K562 (cell line): ENCODE data around the gene VAMP8. TPM values are rescaled to one million over a fixed set of nuclear protein-coding genes. Genes with fewer than 3 reads are reported as not detected.

Source experiments
- CTBP1 ChIP-seq: fragments of 450-650 bp; IDR thresholded peaks from 2 replicates; pipeline ENCODE4 v1.6.1; 2016; ENCODE audit warnings: borderline replicate concordance
- EHMT2 ChIP-seq: fragments of 450-650 bp; IDR thresholded peaks from 2 replicates; pipeline ENCODE4 v1.6.1; 2018; ENCODE audit warnings: antibody characterized with exemption
- HMG20B ChIP-seq: fragments of 250-450 bp; sonication (Bioruptor Pico); IDR thresholded peaks from 2 replicates; pipeline ENCODE4 v1.5.0; 2021; ENCODE audit warnings: mild to moderate bottlenecking
- JUND ChIP-seq, 2 experiments: IDR thresholded peaks; 2 replicates in 1 of 2; 3 replicates in 1 of 2; pipeline ENCODE4 v1.6.1; 2011; ENCODE audit warnings: borderline replicate concordance in 2 of 2, low read depth in 2 of 2, low read length in 2 of 2, improper control_type of control experiment in 1 of 2, missing biosample characterization in 1 of 2, missing genetic modification characterization in 1 of 2, missing genetic modification reagents in 1 of 2
- MAFF ChIP-seq: IDR thresholded peaks from 2 replicates; pipeline ENCODE4 v1.6.1; 2012; ENCODE audit warnings: low read length, improper control_type of control experiment
- MYC ChIP-seq, 2 experiments: fragments of 250-450 bp in 1 of 2; sonication (Bioruptor Pico) in 1 of 2; IDR thresholded peaks; 2 replicates each; pipeline versions ENCODE4 v1.5.1 to v1.6.1; 2012 to 2021; ENCODE audit warnings: low read depth in 2 of 2, borderline replicate concordance in 1 of 2, improper control_type of control experiment in 1 of 2, low read length in 1 of 2, mild to moderate bottlenecking in 1 of 2, moderate library complexity in 1 of 2
- SP1 ChIP-seq: sonication (generic); formaldehyde crosslinking; IDR thresholded peaks from 2 replicates; pipeline ENCODE4 v1.8.1; 2022; ENCODE audit warnings: mild to moderate bottlenecking, missing genetic modification reagents
- YY1 ChIP-seq, 3 experiments: IDR thresholded peaks; 2 replicates each; pipeline ENCODE4 v1.6.1; 2011; ENCODE audit warnings: low read length in 2 of 3, mild to moderate bottlenecking in 2 of 3, moderate library complexity in 2 of 3, borderline replicate concordance in 1 of 3, control low read depth in 1 of 3, low read depth in 1 of 3; ENCODE audit not compliant: insufficient read depth in 3 of 3, insufficient replicate concordance in 2 of 3, control insufficient read depth in 1 of 3, insufficient read length in 1 of 3; ENCODE audit errors: extremely low read depth in 1 of 3
- ZFX ChIP-seq: sonication (generic); formaldehyde crosslinking; IDR thresholded peaks from 2 replicates; pipeline ENCODE4 v1.8.0; 2022; ENCODE audit warnings: mild to moderate bottlenecking, missing genetic modification reagents, moderate library complexity
- ZNF134 ChIP-seq: fragments of 250-450 bp; sonication (Bioruptor Pico); conservative IDR thresholded peaks from 2 replicates; pipeline ENCODE4 v1.4.0; 2020
- ZNF561 ChIP-seq: fragments of 450-650 bp; formaldehyde crosslinking; conservative IDR thresholded peaks from 2 replicates; pipeline ENCODE4 v1.4.0; 2020; ENCODE audit warnings: mild to moderate bottlenecking, moderate library complexity
- polyA plus RNA-seq, 8 experiments: library from polyadenylated mRNA; depleted of rRNA in 4 of 8; stranded (reverse) in 5 of 8; unstranded in 3 of 8; fragments of >200 nt; fragmentation: Nextera tagmentation in 2 of 8; fragmentation: Illumina TruSeq in 1 of 8; extraction: Ambion mirVana in 2 of 8; extraction: Trizol in 1 of 8; gene quantifications; 2 replicates each; pipeline versions ENCODE4 v1.2.1 to v1.2.3, GENCODE V29; 2011 to 2014; ENCODE audit warnings: inconsistent platforms in 1 of 8, missing spikeins in 1 of 8
- total RNA-seq, 7 experiments: library from RNA; depleted of rRNA in 6 of 7; stranded (reverse); fragments of >200 nt in 6 of 7; fragmentation: Illumina TruSeq in 2 of 7; extraction: Trizol in 2 of 7; gene quantifications; 2 replicates each; pipeline versions ENCODE4 v1.2.1 to v1.2.3, GENCODE V29; 2011 to 2021; ENCODE audit warnings: low replicate concordance in 1 of 7
- TF ChIP-seq, protein P1 (sequence below), 2 experiments: fragments of 450-650 bp; IDR thresholded peaks; 2 replicates each; pipeline ENCODE4 v1.6.1; 2018; ENCODE audit warnings: mild to moderate bottlenecking in 2 of 2, low read depth in 1 of 2; ENCODE audit not compliant: partially characterized antibody in 2 of 2
- TF ChIP-seq, protein P2 (sequence below): fragments of 250-450 bp; sonication (Bioruptor Pico); IDR thresholded peaks from 2 replicates; pipeline ENCODE4 v1.5.0; 2021; ENCODE audit warnings: mild to moderate bottlenecking, moderate library complexity
- TF ChIP-seq, protein P3 (sequence below), 2 experiments: IDR thresholded peaks; 2 replicates each; pipeline ENCODE4 v1.6.1; 2011; ENCODE audit warnings: borderline replicate concordance in 1 of 2, control low read depth in 1 of 2, low read depth in 1 of 2, low read length in 1 of 2, mild to moderate bottlenecking in 1 of 2, mixed read lengths in 1 of 2, moderate library complexity in 1 of 2; ENCODE audit not compliant: insufficient read depth in 1 of 2, insufficient read length in 1 of 2, poor library complexity in 1 of 2, severe bottlenecking in 1 of 2; ENCODE audit errors: extremely low read depth in 1 of 2

The VAMP8 gene
- total and polyA plus RNA-seq, 9 of the 15 experiments (the other 6 are each of a cell fraction or from before 2014, with no cell fraction given) = 107 to 571 (median 248) TPM

DNA sequence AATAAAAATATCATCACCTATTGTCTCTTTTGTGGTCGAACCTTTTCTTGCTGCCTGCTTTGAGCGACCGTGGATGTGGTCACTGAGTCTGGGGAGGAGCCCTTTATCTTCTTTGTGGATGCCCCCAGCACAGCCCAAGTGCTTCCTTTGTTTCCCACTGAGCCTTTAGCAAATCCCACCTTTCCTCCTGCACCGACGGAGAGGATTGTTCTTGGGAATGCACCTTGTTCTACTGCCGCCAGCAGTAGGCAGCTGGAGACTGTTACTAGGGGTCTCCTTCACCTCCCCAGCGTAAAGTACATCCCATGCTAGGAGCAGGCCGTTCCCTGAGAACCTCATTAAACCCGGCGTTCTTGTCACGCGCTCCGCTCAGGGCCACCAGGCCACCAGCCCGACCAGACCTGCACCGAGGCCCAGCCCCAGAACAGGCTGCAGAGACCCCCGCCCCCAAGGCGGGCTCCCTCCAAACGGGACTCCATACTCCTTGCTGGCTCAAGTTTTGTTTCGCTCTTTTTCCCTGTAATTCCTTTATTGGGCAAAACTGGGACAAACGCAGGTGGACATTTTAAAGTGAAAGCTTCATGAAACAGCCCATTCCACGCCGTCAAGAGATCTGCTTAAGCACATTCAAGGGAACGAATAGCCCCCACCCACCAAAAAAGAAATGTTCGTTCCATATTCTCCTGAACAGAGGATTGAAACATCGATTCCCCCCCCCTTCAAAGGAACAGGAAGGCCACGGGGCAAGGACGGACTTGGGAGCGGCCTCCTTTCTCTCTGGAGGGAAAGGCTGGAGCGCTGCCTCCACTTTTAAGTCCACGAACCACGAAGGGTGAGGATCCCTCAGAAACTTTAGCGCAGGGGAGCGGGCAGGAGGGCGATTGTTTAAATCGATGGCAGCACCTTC is 39.5 kb upstream of the VAMP8 start (continued):
- 0 out of 2 replicates have a peak, but pooled peaks have one; percentile 19 for TF ChIP-seq ZNF134 (CRISPR knock-in tag)
- no peak for TF ChIP-seq SP1
- no peak for TF ChIP-seq MAFF
- TF ChIP-seq, protein P1, sequence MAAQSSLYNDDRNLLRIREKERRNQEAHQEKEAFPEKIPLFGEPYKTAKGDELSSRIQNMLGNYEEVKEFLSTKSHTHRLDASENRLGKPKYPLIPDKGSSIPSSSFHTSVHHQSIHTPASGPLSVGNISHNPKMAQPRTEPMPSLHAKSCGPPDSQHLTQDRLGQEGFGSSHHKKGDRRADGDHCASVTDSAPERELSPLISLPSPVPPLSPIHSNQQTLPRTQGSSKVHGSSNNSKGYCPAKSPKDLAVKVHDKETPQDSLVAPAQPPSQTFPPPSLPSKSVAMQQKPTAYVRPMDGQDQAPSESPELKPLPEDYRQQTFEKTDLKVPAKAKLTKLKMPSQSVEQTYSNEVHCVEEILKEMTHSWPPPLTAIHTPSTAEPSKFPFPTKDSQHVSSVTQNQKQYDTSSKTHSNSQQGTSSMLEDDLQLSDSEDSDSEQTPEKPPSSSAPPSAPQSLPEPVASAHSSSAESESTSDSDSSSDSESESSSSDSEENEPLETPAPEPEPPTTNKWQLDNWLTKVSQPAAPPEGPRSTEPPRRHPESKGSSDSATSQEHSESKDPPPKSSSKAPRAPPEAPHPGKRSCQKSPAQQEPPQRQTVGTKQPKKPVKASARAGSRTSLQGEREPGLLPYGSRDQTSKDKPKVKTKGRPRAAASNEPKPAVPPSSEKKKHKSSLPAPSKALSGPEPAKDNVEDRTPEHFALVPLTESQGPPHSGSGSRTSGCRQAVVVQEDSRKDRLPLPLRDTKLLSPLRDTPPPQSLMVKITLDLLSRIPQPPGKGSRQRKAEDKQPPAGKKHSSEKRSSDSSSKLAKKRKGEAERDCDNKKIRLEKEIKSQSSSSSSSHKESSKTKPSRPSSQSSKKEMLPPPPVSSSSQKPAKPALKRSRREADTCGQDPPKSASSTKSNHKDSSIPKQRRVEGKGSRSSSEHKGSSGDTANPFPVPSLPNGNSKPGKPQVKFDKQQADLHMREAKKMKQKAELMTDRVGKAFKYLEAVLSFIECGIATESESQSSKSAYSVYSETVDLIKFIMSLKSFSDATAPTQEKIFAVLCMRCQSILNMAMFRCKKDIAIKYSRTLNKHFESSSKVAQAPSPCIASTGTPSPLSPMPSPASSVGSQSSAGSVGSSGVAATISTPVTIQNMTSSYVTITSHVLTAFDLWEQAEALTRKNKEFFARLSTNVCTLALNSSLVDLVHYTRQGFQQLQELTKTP (IDR thresholded peaks at IDR 0.05; ENCODE audit: low read depth in 1 of 2, partially characterized antibody in 2 of 2) = peak in 1 of 2 experiments; percentile 19
- no peak for TF ChIP-seq HMG20B (CRISPR knock-in tag)
- no peak for TF ChIP-seq EHMT2
- TF ChIP-seq, protein P2, sequence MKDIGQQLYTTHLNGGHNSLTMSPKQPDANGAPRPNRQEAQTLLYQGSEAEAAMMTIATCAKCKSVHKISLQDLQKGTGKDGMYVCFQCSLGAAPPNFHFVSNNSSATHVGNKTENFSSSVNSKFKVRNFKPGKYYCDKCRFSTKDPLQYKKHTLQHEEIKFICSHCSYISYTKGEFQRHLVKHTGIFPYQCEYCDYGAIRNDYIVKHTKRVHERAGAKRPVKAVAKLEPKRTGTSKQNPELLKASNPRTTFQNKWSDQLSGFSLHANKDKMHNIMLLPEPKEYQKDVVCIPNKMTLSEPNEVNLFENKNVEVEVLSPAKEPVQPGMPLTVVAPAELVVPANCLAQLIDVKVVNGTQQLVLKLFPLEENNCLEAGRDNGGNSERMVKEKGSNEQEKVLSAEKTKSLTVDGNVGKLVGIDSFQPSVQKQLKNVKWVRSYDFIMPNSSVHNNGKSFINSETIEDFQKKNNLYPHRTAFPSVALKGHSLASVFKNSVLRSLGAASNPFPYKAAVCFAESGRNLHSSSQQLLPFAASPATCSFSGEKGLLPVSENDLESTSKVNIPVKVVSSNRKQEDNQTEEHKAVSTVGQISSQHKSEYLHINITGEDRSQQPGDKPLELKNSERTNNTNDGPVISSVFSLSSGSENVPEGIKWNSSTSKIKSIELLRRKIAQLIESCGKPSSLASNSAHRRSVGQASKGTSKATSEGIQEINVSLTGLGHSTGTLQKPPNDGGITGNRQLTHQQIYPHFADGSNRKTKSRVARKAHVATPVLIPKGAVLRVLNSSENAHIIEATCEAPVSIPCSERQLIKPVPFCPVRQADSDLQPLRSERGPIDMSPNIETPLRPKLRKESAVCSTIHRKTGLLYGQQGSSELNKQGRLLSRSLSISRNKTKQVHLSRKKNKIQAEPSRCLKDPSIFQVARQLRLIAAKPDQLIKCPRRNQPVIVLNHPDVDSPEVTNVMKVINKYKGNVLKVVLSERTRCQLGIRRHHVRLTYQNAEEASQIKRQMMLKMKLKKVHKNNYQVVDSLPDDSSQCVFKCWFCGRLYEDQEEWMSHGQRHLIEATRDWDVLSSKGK (CRISPR knock-in tag) = no peak
- TF ChIP-seq, protein P3, sequence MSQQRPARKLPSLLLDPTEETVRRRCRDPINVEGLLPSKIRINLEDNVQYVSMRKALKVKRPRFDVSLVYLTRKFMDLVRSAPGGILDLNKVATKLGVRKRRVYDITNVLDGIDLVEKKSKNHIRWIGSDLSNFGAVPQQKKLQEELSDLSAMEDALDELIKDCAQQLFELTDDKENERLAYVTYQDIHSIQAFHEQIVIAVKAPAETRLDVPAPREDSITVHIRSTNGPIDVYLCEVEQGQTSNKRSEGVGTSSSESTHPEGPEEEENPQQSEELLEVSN (IDR thresholded peaks at IDR 0.05; ENCODE audit: borderline replicate concordance in 1 of 2, extremely low read depth in 1 of 2, insufficient read depth in 1 of 2, insufficient read length in 1 of 2, low read depth in 1 of 2, low read length in 1 of 2, poor library complexity in 1 of 2, severe bottlenecking in 1 of 2) = peak in 1 of 2 experiments; percentile 50
- peak; percentile 59 for TF ChIP-seq ZFX
- TF ChIP-seq JUND (IDR thresholded peaks at IDR 0.05; ENCODE audit: borderline replicate concordance, low read depth, low read length) = no peak
- TF ChIP-seq JUND (tag; IDR thresholded peaks at IDR 0.05; ENCODE audit: borderline replicate concordance, low read depth, low read length) = 0 out of 3 replicates have a peak, but pooled peaks have one; percentile 7
- no peak for TF ChIP-seq ZNF561 (CRISPR knock-in tag)
- peak; percentile 71; the same call in 1 of the 2 replicates for TF ChIP-seq MYC (IDR thresholded peaks at IDR 0.05; ENCODE audit: low read depth, low read length)
- no peak for TF ChIP-seq MYC (CRISPR knock-in tag; IDR thresholded peaks at IDR 0.05; ENCODE audit: borderline replicate concordance, low read depth)
- peak; percentile 35; the same call in 1 of the 2 replicates for TF ChIP-seq CTBP1
- TF ChIP-seq YY1 (IDR thresholded peaks at IDR 0.05; ENCODE audit: borderline replicate concordance in 1 of 3, control insufficient read depth in 1 of 3, extremely low read depth in 1 of 3, insufficient read depth in 3 of 3, insufficient read length in 1 of 3, insufficient replicate concordance in 2 of 3, low read depth in 1 of 3, low read length in 2 of 3) = peak in 1 of 3 experiments; percentile 23
